Right ventricle myocardium inferior (tissue), 1 donor: ENCODE results near the gene SEMA4A. TPM values are rescaled to one million over a fixed set of nuclear protein-coding genes. Genes with fewer than 3 reads are reported as not detected.

Source experiments
- ATAC-seq: fragments of 200-7000 bp; cut with Tn5 transposase; one replicate; pipeline ENCODE4 v1.9.1; 2020; ENCODE audit warnings: mild to moderate bottlenecking, moderate library complexity
- DNase-seq: peaks from one replicate; pipeline ENCODE4 v3.0.0; 2021; ENCODE audit errors: missing footprints
- intact Hi-C: fragments of 100-400 bp; cut with DNase I; formaldehyde crosslinking; loops from one replicate; pipeline ENCODE4 v1.11.0; 2022
- total RNA-seq: library from RNA; stranded (reverse); fragmentation: NEBNext Ultra II Directional; extraction: Animal tissue kit (Norgen Biotek cat#: 25700); gene quantifications from one replicate; pipeline ENCODE4 v1.2.1, GENCODE V29; 2021
- donor health status: DM: no; HTN: yes; CAD: no; lungs with severe emphysema.

The SEMA4A gene
- total RNA-seq, 1 donor from 2014 or later: 2.2 TPM

DNA sequence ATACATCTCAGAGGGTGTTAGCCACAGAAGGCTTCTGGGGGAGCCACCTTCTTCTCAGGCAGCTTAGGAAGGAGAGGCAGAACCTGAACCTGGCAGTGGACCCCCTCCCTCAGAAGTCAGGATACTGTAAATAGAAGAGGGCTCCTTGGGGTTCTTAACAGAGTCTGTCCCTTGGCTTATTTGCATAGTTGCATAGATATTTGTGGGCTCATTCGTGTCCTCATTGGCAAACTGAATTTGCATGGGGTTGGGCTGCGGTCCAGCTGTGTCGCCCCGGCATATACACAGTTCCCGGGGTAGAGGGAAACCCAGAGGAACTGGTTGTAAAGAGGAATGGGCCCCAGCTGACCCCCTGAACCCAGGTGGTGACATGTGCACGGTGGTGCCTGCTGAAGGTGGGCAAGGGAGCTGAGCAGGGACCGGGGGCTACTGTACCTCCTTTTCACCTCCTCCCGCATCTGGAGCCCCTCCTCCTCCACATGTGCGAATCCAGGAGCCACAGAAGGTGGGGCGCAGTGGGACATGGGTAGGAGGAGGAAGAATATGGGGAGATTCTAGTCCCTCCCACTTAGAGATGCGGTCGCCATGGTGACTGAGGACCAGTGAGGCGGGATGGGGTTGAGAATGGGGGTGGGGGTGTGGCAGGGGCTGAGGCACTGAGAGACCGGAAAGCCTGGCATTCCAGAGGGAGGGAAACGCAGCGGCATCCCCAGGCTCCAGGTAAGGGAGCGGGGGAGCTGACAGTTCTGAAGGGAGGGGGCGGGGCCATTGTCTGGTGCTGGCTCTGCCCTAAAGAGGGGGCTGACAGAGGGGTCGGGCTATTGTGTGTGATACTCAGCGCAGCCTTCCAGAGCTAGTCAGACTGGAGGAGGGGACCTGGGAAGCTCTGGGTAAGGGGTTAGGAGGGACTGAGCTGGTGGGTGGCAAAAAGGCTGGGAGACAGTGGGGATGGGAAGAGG, 3.7 kb upstream of the SEMA4A start:
- intact Hi-C loops: no loop called here
- no peak for DNase-seq

GRCh38 chr1:156150333-156151011, 2.9 kb upstream of the SEMA4A start:
- DNase-seq (no peak), ATAC-seq (no peak)
- intact Hi-C loops: no loop called here

More for the DNA sequence above, 3.7 kb upstream of the SEMA4A start:
- ATAC-seq: no peak

GRCh38 chr1:156151093-156151688, 2.2 kb upstream of the SEMA4A start:
- intact Hi-C loops: no loop called here
- no peak for ATAC-seq
- no peak for DNase-seq

DNA sequence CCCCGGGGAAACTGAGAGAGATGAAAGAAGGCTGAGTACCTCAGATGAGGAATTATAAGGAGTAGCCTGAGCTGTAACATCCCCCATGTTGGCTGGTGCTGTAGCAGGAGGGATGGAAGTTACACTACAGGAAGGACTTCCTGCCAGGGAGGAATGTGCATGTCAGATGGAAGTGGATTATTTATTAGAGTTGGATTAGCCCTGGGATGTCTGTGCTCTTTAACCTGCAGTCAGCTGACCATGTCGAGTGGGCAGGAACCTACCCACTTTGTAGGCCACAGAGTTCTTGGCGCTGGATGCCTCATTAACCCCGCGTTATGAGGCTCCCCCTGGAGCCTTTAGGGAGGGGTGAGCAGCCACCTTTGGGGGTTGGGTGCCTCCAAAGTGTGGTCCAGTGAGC, 757 bp upstream of the SEMA4A start:
- no peak for DNase-seq
- no peak for ATAC-seq
- intact Hi-C loops: no loop called here

GRCh38 chr1:156154317-156154749, 948 bp downstream of the SEMA4A start:
- ATAC-seq (peak; percentile 61), DNase-seq (peak; percentile 87)
- intact Hi-C loops: no loop called here

GRCh38 chr1:156155756-156156510, 2.5 kb downstream of the SEMA4A start:
- intact Hi-C loops: no loop called here
- DNase-seq (no peak), ATAC-seq (no peak)

DNA sequence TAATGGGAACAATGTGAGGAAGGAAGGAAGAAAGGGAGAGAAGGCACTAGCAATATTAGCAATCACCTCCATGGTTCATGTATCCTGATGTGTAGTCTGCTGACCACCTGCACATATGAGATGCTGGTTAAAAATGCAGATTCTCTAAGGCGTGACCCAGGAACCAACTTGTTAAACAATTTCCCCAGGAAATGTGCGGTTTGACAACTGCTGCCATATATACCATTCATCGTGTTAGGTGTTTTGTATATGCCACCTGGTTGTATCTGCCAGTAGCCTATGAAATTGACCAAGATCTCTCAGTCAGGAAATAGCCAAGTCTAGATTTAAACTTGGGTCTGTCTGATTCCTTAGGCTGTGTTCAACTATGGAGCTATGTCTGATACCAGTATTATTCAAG, 4.1 kb downstream of the SEMA4A start:
- intact Hi-C loops: no loop called here
- ATAC-seq (no peak), DNase-seq (no peak)

GRCh38 chr1:156157966-156158365, 4.6 kb downstream of the SEMA4A start:
- no peak for DNase-seq
- intact Hi-C loops: no loop called here
- no peak for ATAC-seq

GRCh38 chr1:156160000-156160742, 6.8 kb downstream of the SEMA4A start:
- intact Hi-C loops: loop anchor here (5.0 kb wide), 1 partner anchor 52 kb away; the partner anchor contains the start of gene PMF1
- peak; percentile 16 for ATAC-seq
- DNase-seq: no peak

- intact Hi-C loops: loop anchor here (5.0 kb wide), 1 partner anchor 52 kb away; the partner anchor contains the start of gene PMF1
- DNase-seq (peak; percentile 91), ATAC-seq (peak; percentile 88)
Observed at GRCh38 chr1:156160743-156161171, 7.4 kb downstream of the SEMA4A start.

- peak; percentile 52 for ATAC-seq
Observed at GRCh38 chr1:156162430-156163037, 9.1 kb downstream of the SEMA4A start.

DNA sequence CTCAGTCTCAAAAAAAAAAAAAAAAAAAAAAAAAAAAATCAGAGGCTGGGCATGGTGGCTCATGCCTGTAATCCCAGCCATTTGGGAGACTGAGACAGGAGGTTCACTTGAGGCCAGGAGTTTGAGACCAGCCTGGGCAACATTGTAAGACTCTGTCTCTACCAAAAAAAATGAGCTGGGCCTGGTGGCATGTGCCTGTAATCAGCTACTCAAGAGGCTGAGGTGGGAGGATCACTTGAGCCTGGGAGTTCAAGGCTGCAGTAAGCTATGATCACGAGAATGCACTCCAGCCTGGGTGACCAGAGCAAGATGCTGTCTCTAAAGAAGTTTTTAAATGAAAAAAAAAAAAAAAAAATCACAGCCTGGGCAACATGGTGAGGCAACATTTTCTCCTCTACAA, 10.3 kb downstream of the SEMA4A start:
- no peak for ATAC-seq
- no peak for DNase-seq
- intact Hi-C loops: loop anchor here (5.0 kb wide), 1 partner anchor 49 kb away; the partner anchor contains the start of gene PMF1

More at GRCh38 chr1:156162430-156163037, 9.1 kb downstream of the SEMA4A start:
- intact Hi-C loops: loop anchor here (5.0 kb wide), 1 partner anchor 50 kb away; the partner anchor contains the start of gene PMF1
- DNase-seq: no peak

GRCh38 chr1:156164125-156164831, 10.9 kb downstream of the SEMA4A start:
- intact Hi-C loops: loop anchor here (5.0 kb wide), 1 partner anchor 48 kb away; the partner anchor contains the start of gene PMF1
- no peak for ATAC-seq

GRCh38 chr1:156165083-156165482, 11.7 kb downstream of the SEMA4A start:
- no peak for DNase-seq
- intact Hi-C loops: no loop called here
- ATAC-seq: no peak

More at GRCh38 chr1:156164125-156164831, 10.9 kb downstream of the SEMA4A start:
- no peak for DNase-seq

GRCh38 chr1:156167536-156167935, 14.2 kb downstream of the SEMA4A start:
- ATAC-seq: no peak
- intact Hi-C loops: no loop called here
- DNase-seq: no peak

DNA sequence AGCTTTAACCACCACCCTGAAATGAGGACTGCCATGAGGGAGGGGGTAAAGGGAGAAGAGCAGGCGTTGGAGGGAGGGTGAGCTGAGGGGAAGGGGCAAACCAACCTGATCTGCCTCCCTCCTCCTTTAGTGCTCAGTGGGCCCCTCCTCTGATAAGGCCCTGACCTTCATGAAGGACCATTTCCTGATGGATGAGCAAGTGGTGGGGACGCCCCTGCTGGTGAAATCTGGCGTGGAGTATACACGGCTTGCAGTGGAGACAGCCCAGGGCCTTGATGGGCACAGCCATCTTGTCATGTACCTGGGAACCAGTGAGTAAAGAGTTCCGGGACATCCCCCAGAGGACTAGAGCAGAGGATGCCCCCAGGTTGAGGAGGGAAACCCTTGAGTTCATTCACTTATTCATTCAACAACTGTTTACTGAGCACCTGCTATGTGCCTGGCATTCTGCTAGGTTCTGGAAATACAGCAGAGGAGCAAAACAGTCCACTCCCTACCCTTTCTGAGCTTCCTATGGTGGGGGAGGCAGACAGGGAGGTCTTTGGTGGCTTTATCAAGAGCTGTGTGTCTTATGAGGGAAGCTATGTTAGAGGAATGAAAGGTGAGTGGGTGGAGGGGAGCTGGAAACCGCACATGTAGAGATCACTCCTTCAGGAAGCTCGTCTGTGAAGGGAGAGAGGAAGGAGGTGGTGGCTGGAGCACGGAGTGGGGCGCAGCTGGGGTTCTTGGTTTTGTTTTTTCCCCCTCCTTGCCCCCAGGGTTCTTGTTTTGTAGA, 19.5 kb downstream of the SEMA4A start:
- ATAC-seq (no peak), DNase-seq (no peak)
- intact Hi-C loops: no loop called here
